RWPE1 (cell line): ENCODE results near the gene TPH2.

Experiments
- CTCF ChIA-PET: fragments of 350-600 bp; sonication (Branson Sonifier 250); formaldehyde crosslinking; extraction: SDS; loops from one replicate; lab custom pipeline; 2021; lab: Yijun Ruan, JAX
- POLR2A ChIA-PET: fragments of 400-600 bp; formaldehyde crosslinking; extraction: SDS; loops from one replicate; lab custom pipeline; 2020; ENCODE audit warnings: antibody characterized with exemption; ENCODE audit not compliant: low non-redundant PET; lab: Yijun Ruan, JAX
- DNase-seq: peaks from one replicate; pipeline ENCODE4 v3.0.0; 2012; ENCODE audit warnings: low spot score
- H3K27ac ChIP-seq: fragments of 450-650 bp; 2 replicates; pipeline ENCODE4 v1.5.1; 2017
- CTCF ChIP-seq: fragments of 450-650 bp; conservative IDR thresholded peaks from 2 replicates; pipeline ENCODE4 v1.5.1; 2017; ENCODE audit warnings: low read depth, mild to moderate bottlenecking

Gene TPH2

GRCh38 chr12:71947645-71948105 lies 9.0 kb downstream of the TPH2 start:
- POLR2A ChIA-PET = no interaction called here

GRCh38 chr12:71948390-71948789 lies 9.7 kb downstream of the TPH2 start:
- H3K27ac ChIP-seq = no peak overlapping the region
- POLR2A ChIA-PET = no interaction called here
- CTCF ChIA-PET = no interaction called here
- no peak for DNase-seq
- TF ChIP-seq CTCF = no peak

More at GRCh38 chr12:71947645-71948105, 9.0 kb downstream of the TPH2 start:
- TF ChIP-seq CTCF = no peak
- no peak overlapping the region for H3K27ac ChIP-seq
- peak; percentile 50 for DNase-seq
- CTCF ChIA-PET = no interaction called here

GRCh38 chr12:71949646-71950045 lies 11.0 kb downstream of the TPH2 start:
- no peak for DNase-seq
- TF ChIP-seq CTCF = no peak
- CTCF ChIA-PET = interaction anchor here (0.7 kb wide), 1 partner anchor 131 kb away, joined by 3 read pairs; no protein-coding TSS in a partner anchor
- no peak overlapping the region for H3K27ac ChIP-seq
- POLR2A ChIA-PET = no interaction called here

GRCh38 chr12:71950404-71950803 lies 11.8 kb downstream of the TPH2 start:
- ChIA-PET CTCF (interaction anchor here (0.7 kb wide), 1 partner anchor 132 kb away, joined by 3 read pairs; no protein-coding TSS in a partner anchor), POLR2A (no interaction called here)
- no peak overlapping the region for H3K27ac ChIP-seq
- TF ChIP-seq CTCF = no peak
- DNase-seq = no peak

- no peak overlapping the region for H3K27ac ChIP-seq
- no peak for TF ChIP-seq CTCF
- CTCF ChIA-PET = interaction anchor here (0.6 kb wide), 1 partner anchor 23 kb away, joined by 4 read pairs; no protein-coding TSS in a partner anchor
- POLR2A ChIA-PET = no interaction called here
- no peak for DNase-seq
Observed at GRCh38 chr12:71950819-71951218, 12.2 kb downstream of the TPH2 start.

GRCh38 chr12:71954083-71954778 lies 15.6 kb downstream of the TPH2 start:
- no peak for DNase-seq
- no peak for TF ChIP-seq CTCF
- POLR2A ChIA-PET = no interaction called here
- CTCF ChIA-PET = no interaction called here
- no peak overlapping the region for H3K27ac ChIP-seq
